SK-N-SH (cell line): ENCODE data around the gene KANK4. TPM values are rescaled to one million over a fixed set of nuclear protein-coding genes. Genes with fewer than 3 reads are reported as not detected.

ENCODE experiments used
- CTCF ChIA-PET: fragments of 300-600, 350-600 bp; formaldehyde crosslinking; extraction: SDS; loops from one replicate; lab custom pipeline; 2021; lab: Yijun Ruan, JAX
- POLR2A ChIA-PET: fragments of 350-600 bp; sonication (Branson Sonifier 250); formaldehyde crosslinking; extraction: SDS; loops from one replicate; lab custom pipeline; 2020; ENCODE audit warnings: antibody characterized with exemption, inconsistent platforms; lab: Yijun Ruan, JAX
- DNase-seq: peaks from one replicate; pipeline ENCODE4 v3.0.0; 2012
- H2AFZ ChIP-seq: fragments of 200-600 bp; sonication (generic); 2 replicates; pipeline ENCODE4 v1.8.1; 2016; ENCODE audit warnings: antibody characterized with exemption, mild to moderate bottlenecking, low read depth
- H3F3A ChIP-seq: fragments of 200-600 bp; sonication (generic); replicated peaks from 2 replicates; pipeline ENCODE3; 2016; ENCODE audit warnings: antibody characterized with exemption, mild to moderate bottlenecking; ENCODE audit not compliant: insufficient read depth
- H3K27ac ChIP-seq, 2 experiments: fragments of 200-500 bp in 1 of 2; fragments of 200-600 bp in 1 of 2; sonication (Bioruptor generic) in 1 of 2; sonication (generic), shearing (Covaris generic) in 1 of 2; 2 replicates each; pipeline versions ENCODE4 v1.5.1 to v1.6.1; 2014 to 2016; ENCODE audit warnings: low read depth in 2 of 2, inconsistent platforms in 1 of 2, low read length in 1 of 2, mild to moderate bottlenecking in 1 of 2, mixed read lengths in 1 of 2
- H3K27me3 ChIP-seq: fragments of 200-600 bp; sonication (generic), shearing (Covaris generic); 2 replicates; pipeline ENCODE4 v1.6.1; 2016; ENCODE audit warnings: mixed run types; ENCODE audit not compliant: insufficient read depth
- H3K36me3 ChIP-seq, 2 experiments: fragments of 200-500 bp in 1 of 2; fragments of 200-600 bp in 1 of 2; sonication (Bioruptor generic) in 1 of 2; sonication (generic) in 1 of 2; replicated peaks in 1 of 2; 2 replicates each; pipeline versions ENCODE3 to v1.5.1; 2014 to 2016; ENCODE audit warnings: low read length in 1 of 2, mild to moderate bottlenecking in 1 of 2; ENCODE audit not compliant: insufficient read depth in 2 of 2, control insufficient read depth in 1 of 2
- H3K4me1 ChIP-seq, 2 experiments: fragments of 200-500 bp in 1 of 2; fragments of 200-600 bp in 1 of 2; sonication (Bioruptor generic) in 1 of 2; sonication (generic), shearing (Covaris generic) in 1 of 2; 2 replicates each; pipeline versions ENCODE4 v1.5.1 to v1.6.1; 2014 to 2016; ENCODE audit warnings: low read depth in 1 of 2, low read length in 1 of 2, mixed run types in 1 of 2; ENCODE audit not compliant: insufficient read depth in 2 of 2, control insufficient read depth in 1 of 2
- H3K4me2 ChIP-seq: fragments of 200-600 bp; sonication (generic), shearing (Covaris generic); 2 replicates; pipeline ENCODE4 v1.6.1; 2017; ENCODE audit warnings: mixed run types
- H3K4me3 ChIP-seq, 2 experiments: fragments of 200-500 bp in 1 of 2; fragments of 200-600 bp in 1 of 2; sonication (Bioruptor generic) in 1 of 2; sonication (generic), shearing (Covaris generic) in 1 of 2; 2 replicates each; pipeline versions ENCODE4 v1.5.1 to v1.8.1; 2014 to 2016; ENCODE audit warnings: low read depth in 2 of 2, inconsistent platforms in 1 of 2, low read length in 1 of 2, mild to moderate bottlenecking in 1 of 2, mixed read lengths in 1 of 2, moderate library complexity in 1 of 2
- H3K79me2 ChIP-seq: fragments of 200-600 bp; sonication (generic); 2 replicates; pipeline ENCODE4 v1.8.1; 2017; ENCODE audit warnings: mild to moderate bottlenecking; ENCODE audit not compliant: insufficient read depth
- H3K9ac ChIP-seq: fragments of 200-600 bp; sonication (generic); 2 replicates; pipeline ENCODE4 v1.6.1; 2017; ENCODE audit warnings: mixed run types
- H3K9me2 ChIP-seq: fragments of 200-600 bp; sonication (generic); 2 replicates; pipeline ENCODE4 v1.6.1; 2017; ENCODE audit warnings: mixed run types
- H3K9me3 ChIP-seq: fragments of 200-600 bp; sonication (generic); 2 replicates; pipeline ENCODE4 v1.6.1; 2017; ENCODE audit warnings: mixed run types, mild to moderate bottlenecking, moderate library complexity
- H4K20me1 ChIP-seq: fragments of 200-600 bp; sonication (generic); 2 replicates; pipeline ENCODE4 v1.6.1; 2017; ENCODE audit warnings: mild to moderate bottlenecking, mixed run types; ENCODE audit not compliant: insufficient read depth
- EP300 ChIP-seq, 2 experiments: IDR thresholded peaks; 2 replicates each; pipeline versions ENCODE4 v1.4.0 to v1.6.1; 2012; ENCODE audit warnings: borderline replicate concordance in 1 of 2, low read depth in 1 of 2, low read length in 1 of 2
- FOSL2 ChIP-seq: IDR thresholded peaks from 2 replicates; pipeline ENCODE4 v1.4.0; 2012; ENCODE audit warnings: low read depth, mild to moderate bottlenecking, moderate library complexity, borderline replicate concordance
- GATA2 ChIP-seq: sonication (generic); formaldehyde crosslinking; IDR thresholded peaks from 2 replicates; pipeline ENCODE4 v1.5.0; 2020; ENCODE audit warnings: mild to moderate bottlenecking, missing genetic modification reagents
- MAX ChIP-seq: IDR thresholded peaks from 2 replicates; pipeline ENCODE4 v1.4.0; 2012; ENCODE audit warnings: low read depth
- NFIC ChIP-seq: IDR thresholded peaks from 2 replicates; pipeline ENCODE4 v1.4.0; 2012; ENCODE audit warnings: borderline replicate concordance
- NRF1 ChIP-seq: IDR thresholded peaks from 2 replicates; pipeline ENCODE4 v1.6.1; 2012; ENCODE audit warnings: low read depth, mild to moderate bottlenecking, low read length
- RAD21 ChIP-seq: IDR thresholded peaks from 2 replicates; pipeline ENCODE4 v1.6.1; 2012; ENCODE audit warnings: mild to moderate bottlenecking, low read length
- RFX5 ChIP-seq: IDR thresholded peaks from 2 replicates; pipeline ENCODE4 v1.6.1; 2012; ENCODE audit warnings: mild to moderate bottlenecking, improper control_type of control experiment, low read length
- ZBTB33 ChIP-seq: IDR thresholded peaks from 2 replicates; pipeline ENCODE4 v1.4.0; 2012; ENCODE audit warnings: low read depth, borderline replicate concordance
- WGBS: methylation state at CpG from one replicate; pipeline ENCODE4 v1.1.6; 2017; ENCODE audit warnings: low lambda C conversion rate; 5-methylcytosine and 5-hydroxymethylcytosine counted together
- polyA plus RNA-seq, 3 experiments: library from polyadenylated mRNA; depleted of rRNA; stranded (reverse); fragments of >200 nt; gene quantifications; 2 replicates each; pipeline ENCODE4 v1.2.3, GENCODE V29; 2012

KANK4 gene
- polyA plus RNA-seq, 1 of the 3 experiments (the other 2 are of a cell fraction), result not detected

- Histone ChIP-seq H3K4me3 (no peak overlapping the region), H3K36me3 (no peaks in the 10 kb centered on the region), H2AFZ (no peak overlapping the region), H3K9ac (no peak overlapping the region), H3K27me3 (peaks cover 5% of the 10 kb centered on the region; the same call in 1 of the 2 replicates), H3K79me2 (no peaks in the 10 kb centered on the region), H4K20me1 (no peaks in the 10 kb centered on the region), H3F3A (no peaks in the 10 kb centered on the region), H3K4me1 (peaks cover 0 to 11% of the 10 kb centered on the region in 2 experiments; a peak in 1 of 4 replicates), H3K4me2 (no peak overlapping the region), H3K27ac (no peak overlapping the region), H3K9me2 (no peaks in the 10 kb centered on the region), H3K9me3 (no peaks in the 10 kb centered on the region)
- POLR2A ChIA-PET, result no interaction called here
- no peak for DNase-seq
- 53% methylated on average over 5 of the region's 5 CpGs for WGBS
- no peak for TF ChIP-seq RAD21
- CTCF ChIA-PET, result interaction anchor here (0.9 to 1.4 kb wide), 2 partner anchors 12 to 140 kb away, joined by 4 read pairs; no protein-coding TSS in a partner anchor
Observed at GRCh38 chr1:62315387-62315786, 3.8 kb downstream of the KANK4 start.

- H3K4me2 ChIP-seq, result no peak overlapping the region
- no peak for TF ChIP-seq EP300 (IDR thresholded peaks at IDR 0.05; ENCODE audit: borderline replicate concordance in 1 of 2, low read depth in 1 of 2, low read length in 1 of 2)
- TF ChIP-seq, all 33 proteins: peak for 0
- no peaks in the 10 kb centered on the region for H3K9me2 ChIP-seq
- ChIA-PET POLR2A (no interaction called here), CTCF (no interaction called here)
- H3K36me3 ChIP-seq, result no peaks in the 10 kb centered on the region
- H3K9me3 ChIP-seq, result no peaks in the 10 kb centered on the region
- peaks cover 0 to 11% of the 10 kb centered on the region in 2 experiments; a peak in 1 of 4 replicates for H3K4me1 ChIP-seq
- no peaks in the 10 kb centered on the region for H3F3A ChIP-seq
- no peak overlapping the region for H3K9ac ChIP-seq
- no peak overlapping the region for H3K4me3 ChIP-seq
- no peaks in the 10 kb centered on the region for H4K20me1 ChIP-seq
- H3K27me3 ChIP-seq, result peaks cover 5% of the 10 kb centered on the region; the same call in 1 of the 2 replicates
- no peak overlapping the region for H2AFZ ChIP-seq
- WGBS, result 84% methylated on average over 13 of the region's 16 CpGs
- H3K79me2 ChIP-seq, result no peaks in the 10 kb centered on the region
- DNase-seq, result no peak
- H3K27ac ChIP-seq, result no peak overlapping the region
Observed at GRCh38 chr1:62314454-62315350, 4.5 kb downstream of the KANK4 start.

GRCh38 chr1:62312698-62313097 is 6.5 kb downstream of the KANK4 start:
- 77% methylated on average over 1 of the region's 4 CpGs for WGBS
- peaks cover 0 to 18% of the 10 kb centered on the region in 2 experiments; a peak in 2 of 4 replicates for H3K4me1 ChIP-seq
- ChIA-PET POLR2A (no interaction called here), CTCF (interaction anchor here (1.0 to 1.4 kb wide), 3 partner anchors 12 to 137 kb away, joined by 3 to 4 read pairs (median 3); no protein-coding TSS in a partner anchor)
- no peak overlapping the region for H3K4me2 ChIP-seq
- no peaks in the 10 kb centered on the region for H3K9me3 ChIP-seq
- no peaks in the 10 kb centered on the region for H3K9me2 ChIP-seq
- H3K27ac ChIP-seq, result no peak overlapping the region
- H2AFZ ChIP-seq, result no peak overlapping the region
- no peaks in the 10 kb centered on the region for H3K79me2 ChIP-seq
- no peaks in the 10 kb centered on the region for H4K20me1 ChIP-seq
- H3K36me3 ChIP-seq, result no peaks in the 10 kb centered on the region
- no peak overlapping the region for H3K9ac ChIP-seq
- no peaks in the 10 kb centered on the region for H3F3A ChIP-seq
- H3K4me3 ChIP-seq, result no peak overlapping the region
- DNase-seq, result no peak
- no peak for TF ChIP-seq RFX5
- TF ChIP-seq NFIC, result no peak
- no peak for TF ChIP-seq NRF1
- no peak for TF ChIP-seq FOSL2
- no peak for TF ChIP-seq MAX
- no peak for TF ChIP-seq GATA2 (CRISPR knock-in tag)
- TF ChIP-seq ZBTB33, result no peak
- H3K27me3 ChIP-seq, result no peaks in the 10 kb centered on the region; the same call in 1 of the 2 replicates
